ENCODE measurements around the gene RASEF. TPM values are rescaled to one million over a fixed set of nuclear protein-coding genes. Genes with fewer than 3 reads are reported as not detected.

RASEF gene
- total RNA-seq, 1 experiment from 2014 or later, result 2.2 TPM

DNA sequence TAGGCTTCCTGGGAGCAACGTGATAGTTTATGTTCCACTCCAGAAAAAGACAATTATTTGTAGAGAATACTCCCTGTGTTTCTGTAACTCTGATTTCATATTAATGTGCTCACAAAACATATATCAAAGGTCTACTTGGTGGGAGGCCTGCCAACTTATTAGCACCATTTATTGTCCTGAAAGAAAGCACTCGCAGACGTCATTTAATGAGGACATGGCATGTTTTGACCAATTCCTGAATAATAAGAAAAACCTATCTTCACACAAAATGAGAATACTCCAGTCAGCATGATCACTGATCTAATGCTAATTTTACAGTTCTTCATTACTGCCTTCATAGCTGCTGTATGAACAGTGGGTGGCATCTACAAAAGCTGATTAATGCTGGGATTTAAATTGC, 46.4 kb upstream of the RASEF start:
- Histone ChIP-seq H3K4ac (ENCODE audit: low read depth, low read length) (no peak overlapping the region), H4K20me1 (ENCODE audit: control insufficient read depth, insufficient read depth, insufficient read length) (no peaks in the 10 kb centered on the region), H3K14ac (ENCODE audit: insufficient read depth, low read length) (no peak overlapping the region), H3K56ac (ENCODE audit: insufficient read length, low read depth, low read length) (no peak overlapping the region), H2BK5ac (ENCODE audit: insufficient read length, low read length) (no peak overlapping the region), H4K5ac (ENCODE audit: insufficient read length, low read depth, low read length) (no peak overlapping the region), H2BK15ac (ENCODE audit: low read depth, low read length) (no peak overlapping the region), H2BK120ac (ENCODE audit: low read depth, low read length, poor library complexity, severe bottlenecking) (no peak overlapping the region), H3K4me2 (ENCODE audit: insufficient read depth, insufficient read length, low read length) (no peak overlapping the region), H2BK20ac (ENCODE audit: low read depth, low read length, poor library complexity, severe bottlenecking) (no peak overlapping the region), H2AK5ac (ENCODE audit: insufficient read length, low read length) (no peak overlapping the region), H3K23me2 (ENCODE audit: insufficient read length, low read depth, low read length, poor library complexity, severe bottlenecking) (no peaks in the 10 kb centered on the region), H2BK12ac (ENCODE audit: insufficient read length, low read depth, low read length) (no peak overlapping the region), H3K27ac (ENCODE audit: insufficient read length, low read depth, low read length) (no peak overlapping the region), H3T11ph (ENCODE audit: low read length) (no peak overlapping the region), H3K27me3 (ENCODE audit: insufficient read depth, low read length) (no peaks in the 10 kb centered on the region), H4K8ac (replicated peaks; ENCODE audit: insufficient read length, low read depth, low read length) (no peak overlapping the region), H3K18ac (ENCODE audit: insufficient read length, low read depth, low read length) (no peak overlapping the region), H3K79me1 (ENCODE audit: insufficient read depth, low read depth, low read length, poor library complexity, severe bottlenecking) (no peaks in the 10 kb centered on the region), H3K4me1 (ENCODE audit: insufficient read depth, low read length) (no peaks in the 10 kb centered on the region), H2AFZ (ENCODE audit: low read length) (no peak overlapping the region), H3K9ac (ENCODE audit: extremely low read depth, insufficient read length, low read length) (no peak overlapping the region), H3K23ac (ENCODE audit: insufficient read length, low read depth, low read length) (no peak overlapping the region), H4K91ac (ENCODE audit: insufficient read length, low read depth, low read length) (no peak overlapping the region), H3K9me3 (ENCODE audit: control insufficient read depth, low read depth, low read length) (no peaks in the 10 kb centered on the region), H3K79me2 (ENCODE audit: insufficient read depth, low read length) (no peaks in the 10 kb centered on the region)
- no CpG with 5 or more reads among the region's 3 CpGs for WGBS (ENCODE audit: extremely low coverage, insufficient read length, low lambda C conversion rate)
- DNase-seq, result no peak
- Mint-ChIP-seq H3K4me3 (no peak overlapping the region), H3K9me3 (peaks cover 13 to 14% of the 10 kb centered on the region in 2 experiments), H3K36me3 (ENCODE audit: insufficient read depth in 1 of 3, low read depth in 3 of 3) (peaks cover 10 to 13% (median 12%) of the 10 kb centered on the region in 3 experiments; a peak in 6 of 7 replicates), H3K27me3 (ENCODE audit: low read depth) (peaks cover 2% of the 10 kb centered on the region), H3K4me1 (no peaks in the 10 kb centered on the region), H3K27ac (no peak overlapping the region)
- TF ChIP-seq, protein P1, sequence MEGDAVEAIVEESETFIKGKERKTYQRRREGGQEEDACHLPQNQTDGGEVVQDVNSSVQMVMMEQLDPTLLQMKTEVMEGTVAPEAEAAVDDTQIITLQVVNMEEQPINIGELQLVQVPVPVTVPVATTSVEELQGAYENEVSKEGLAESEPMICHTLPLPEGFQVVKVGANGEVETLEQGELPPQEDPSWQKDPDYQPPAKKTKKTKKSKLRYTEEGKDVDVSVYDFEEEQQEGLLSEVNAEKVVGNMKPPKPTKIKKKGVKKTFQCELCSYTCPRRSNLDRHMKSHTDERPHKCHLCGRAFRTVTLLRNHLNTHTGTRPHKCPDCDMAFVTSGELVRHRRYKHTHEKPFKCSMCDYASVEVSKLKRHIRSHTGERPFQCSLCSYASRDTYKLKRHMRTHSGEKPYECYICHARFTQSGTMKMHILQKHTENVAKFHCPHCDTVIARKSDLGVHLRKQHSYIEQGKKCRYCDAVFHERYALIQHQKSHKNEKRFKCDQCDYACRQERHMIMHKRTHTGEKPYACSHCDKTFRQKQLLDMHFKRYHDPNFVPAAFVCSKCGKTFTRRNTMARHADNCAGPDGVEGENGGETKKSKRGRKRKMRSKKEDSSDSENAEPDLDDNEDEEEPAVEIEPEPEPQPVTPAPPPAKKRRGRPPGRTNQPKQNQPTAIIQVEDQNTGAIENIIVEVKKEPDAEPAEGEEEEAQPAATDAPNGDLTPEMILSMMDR (conservative IDR thresholded peaks at IDR 0.05), result no peak

Data from H9 (cell line).